HG03066 (cell line): ENCODE measurements around the gene HSPG2.
"Not testable (repeated sequence)": the region's sequence is repeated elsewhere in the genome, so short reads cannot be mapped to it uniquely, and the experiment has no call there.

Experiments used
- ATAC-seq: cut with Tn5 transposase; IDR thresholded peaks from one replicate; pipeline ENCODE4 v1.9.1; 2021; ENCODE audit warnings: low read depth; ENCODE audit not compliant: unreplicated experiment

Gene HSPG2

GRCh38 chr1:21937034-21937371 lies at the start of gene HSPG2:
Gene HSPG2, minus strand, starts transcription at chr1:21937310. Its CDS starts 93 bp downstream, at chr1:21937217.
- ATAC-seq: no peak

- not testable (repeated sequence) for ATAC-seq
Measured at GRCh38 chr1:21986386-21986785, 49.3 kb upstream of the HSPG2 start.

- not testable (repeated sequence) for ATAC-seq
Measured at GRCh38 chr1:21985893-21986292, 48.8 kb upstream of the HSPG2 start.

- ATAC-seq: not testable (repeated sequence)
Measured at GRCh38 chr1:21983539-21983938, 46.4 kb upstream of the HSPG2 start.

- not testable (repeated sequence) for ATAC-seq
Measured at GRCh38 chr1:21982122-21982521, 45.0 kb upstream of the HSPG2 start.

GRCh38 chr1:21981253-21981652 lies 44.1 kb upstream of the HSPG2 start:
- ATAC-seq: not testable (repeated sequence)

- not testable (repeated sequence) for ATAC-seq
Measured at GRCh38 chr1:21980515-21981220, 43.6 kb upstream of the HSPG2 start.

GRCh38 chr1:21978209-21978608 lies 41.1 kb upstream of the HSPG2 start:
- ATAC-seq: not testable (repeated sequence)

- ATAC-seq: not testable (repeated sequence)
Measured at GRCh38 chr1:21976703-21977239, 39.7 kb upstream of the HSPG2 start, which contains the start of gene CELA3B. Gene CELA3B, plus strand, starts transcription at chr1:21977022. Its CDS starts 18 bp downstream, at chr1:21977040.

- not testable (repeated sequence) for ATAC-seq
Measured at GRCh38 chr1:21975296-21975695, 38.2 kb upstream of the HSPG2 start.

- ATAC-seq: not testable (repeated sequence)
Measured at GRCh38 chr1:21974699-21975098, 37.6 kb upstream of the HSPG2 start.

- not testable (repeated sequence) for ATAC-seq
Measured at GRCh38 chr1:21973948-21974347, 36.8 kb upstream of the HSPG2 start.

GRCh38 chr1:21972973-21973441 lies 35.9 kb upstream of the HSPG2 start:
- not testable (repeated sequence) for ATAC-seq

- ATAC-seq: not testable (repeated sequence)
Measured at GRCh38 chr1:21970523-21970922, 33.4 kb upstream of the HSPG2 start.

- ATAC-seq: not testable (repeated sequence)
Measured at GRCh38 chr1:21969066-21969465, 32.0 kb upstream of the HSPG2 start.

- ATAC-seq: not testable (repeated sequence)
Measured at GRCh38 chr1:21967216-21967615, 30.1 kb upstream of the HSPG2 start.

GRCh38 chr1:21966247-21967000 lies 29.3 kb upstream of the HSPG2 start:
- ATAC-seq: no peak

GRCh38 chr1:21963477-21964217 lies 26.5 kb upstream of the HSPG2 start:
- ATAC-seq: no peak

- no peak for ATAC-seq
Measured at GRCh38 chr1:21961799-21962198, 24.7 kb upstream of the HSPG2 start.

- ATAC-seq: no peak
Measured at GRCh38 chr1:21961337-21961736, 24.2 kb upstream of the HSPG2 start.
